MCF 10A (cell line): ENCODE data around the gene PKNOX2. TPM values are rescaled to one million over a fixed set of nuclear protein-coding genes. Genes with fewer than 3 reads are reported as not detected.

ENCODE experiments used
- BruUV-seq: library from RNA; stranded (reverse); fragments of 400-500 nt; replicated peaks from 2 replicates; lab custom pipeline; 2021; lab: Mats Ljungman, UMichigan
- CTCF ChIA-PET: fragments of 300-600 bp; sonication (Branson Sonifier 250); formaldehyde crosslinking; extraction: SDS; loops from one replicate; lab custom pipeline; 2021; ENCODE audit warnings: antibody characterized with exemption, inconsistent platforms; lab: Yijun Ruan, JAX
- POLR2A ChIA-PET: fragments of 300-600, 350-650 bp; sonication (Branson Sonifier 250); formaldehyde crosslinking; extraction: SDS; loops from one replicate; lab custom pipeline; 2020; ENCODE audit warnings: antibody characterized with exemption, inconsistent platforms; lab: Yijun Ruan, JAX
- DNase-seq: peaks from one replicate; pipeline ENCODE4 v3.0.0-alpha.2; 2018; ENCODE audit not compliant: unreplicated experiment
- H3K27ac Mint-ChIP-seq: one replicate; pipeline ENCODE4 v1.8.0; 2022; ENCODE audit warnings: mild to moderate bottlenecking, low read depth, mixed read lengths; ENCODE audit not compliant: unreplicated experiment
- H3K27me3 Mint-ChIP-seq: one replicate; pipeline ENCODE4 v1.8.0; 2022; ENCODE audit warnings: mixed read lengths; ENCODE audit not compliant: insufficient read depth, unreplicated experiment
- H3K36me3 Mint-ChIP-seq: one replicate; pipeline ENCODE4 v1.8.0; 2022; ENCODE audit warnings: mild to moderate bottlenecking, moderate library complexity, mixed read lengths; ENCODE audit not compliant: insufficient read depth, unreplicated experiment
- H3K4me1 Mint-ChIP-seq: one replicate; pipeline ENCODE4 v1.8.0; 2022; ENCODE audit warnings: mixed read lengths; ENCODE audit not compliant: insufficient read depth, unreplicated experiment
- H3K4me3 Mint-ChIP-seq: one replicate; pipeline ENCODE4 v1.8.0; 2022; ENCODE audit warnings: mild to moderate bottlenecking, moderate library complexity, mixed read lengths; ENCODE audit not compliant: unreplicated experiment
- H3K9me3 Mint-ChIP-seq: one replicate; pipeline ENCODE4 v1.8.0; 2022; ENCODE audit warnings: mixed read lengths; ENCODE audit not compliant: unreplicated experiment
- intact Hi-C: fragments of 100-400 bp; cut with micrococcal nuclease; formaldehyde crosslinking; loops from 2 replicates; pipeline ENCODE4 v1.14.1; 2022
- total RNA-seq: library from RNA; stranded (reverse); gene quantifications from 2 replicates; pipeline ENCODE4 v1.2.3, GENCODE V29; 2022
- TF ChIP-seq, protein P1 (sequence below): fragments of 200-600 bp; IDR thresholded peaks from one replicate; pipeline ENCODE4 v1.8.0; 2022; ENCODE audit warnings: antibody characterized with exemption, mild to moderate bottlenecking; ENCODE audit not compliant: unreplicated experiment

PKNOX2 gene
- total RNA-seq, 1 experiment from 2014 or later: not detected

DNA sequence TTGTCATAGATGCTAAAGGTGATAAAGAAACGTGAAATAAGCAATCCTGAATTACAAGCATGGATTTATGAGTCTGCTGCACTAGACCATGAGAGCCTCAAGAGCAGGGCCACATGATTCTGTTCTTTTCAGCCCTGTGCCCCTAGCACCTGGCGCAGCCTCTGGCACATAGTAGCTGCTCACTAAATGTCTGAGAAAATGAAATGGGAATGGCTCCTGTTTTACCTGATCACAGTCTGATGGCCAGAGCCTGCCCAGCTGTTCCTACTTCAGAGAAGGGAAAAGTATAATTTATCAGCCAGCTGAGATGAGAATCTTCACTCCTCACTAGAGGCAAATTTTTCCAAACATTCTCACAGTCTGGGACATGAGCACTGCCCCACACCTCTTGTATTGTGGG, 10.7 kb upstream of the PKNOX2 start:
- TF ChIP-seq, protein P1, sequence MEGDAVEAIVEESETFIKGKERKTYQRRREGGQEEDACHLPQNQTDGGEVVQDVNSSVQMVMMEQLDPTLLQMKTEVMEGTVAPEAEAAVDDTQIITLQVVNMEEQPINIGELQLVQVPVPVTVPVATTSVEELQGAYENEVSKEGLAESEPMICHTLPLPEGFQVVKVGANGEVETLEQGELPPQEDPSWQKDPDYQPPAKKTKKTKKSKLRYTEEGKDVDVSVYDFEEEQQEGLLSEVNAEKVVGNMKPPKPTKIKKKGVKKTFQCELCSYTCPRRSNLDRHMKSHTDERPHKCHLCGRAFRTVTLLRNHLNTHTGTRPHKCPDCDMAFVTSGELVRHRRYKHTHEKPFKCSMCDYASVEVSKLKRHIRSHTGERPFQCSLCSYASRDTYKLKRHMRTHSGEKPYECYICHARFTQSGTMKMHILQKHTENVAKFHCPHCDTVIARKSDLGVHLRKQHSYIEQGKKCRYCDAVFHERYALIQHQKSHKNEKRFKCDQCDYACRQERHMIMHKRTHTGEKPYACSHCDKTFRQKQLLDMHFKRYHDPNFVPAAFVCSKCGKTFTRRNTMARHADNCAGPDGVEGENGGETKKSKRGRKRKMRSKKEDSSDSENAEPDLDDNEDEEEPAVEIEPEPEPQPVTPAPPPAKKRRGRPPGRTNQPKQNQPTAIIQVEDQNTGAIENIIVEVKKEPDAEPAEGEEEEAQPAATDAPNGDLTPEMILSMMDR: no peak
- no peak for DNase-seq
- H3K9me3 Mint-ChIP-seq: no peaks in the 10 kb centered on the region
- no TSS peak for BruUV-seq
- intact Hi-C loops: no loop called here
- CTCF ChIA-PET: interaction anchor here (0.9 to 2.3 kb wide), 3 partner anchors 11 to 197 kb away, joined by 3 to 6 read pairs (median 4); partner anchors contain the start of gene PKNOX2
- H3K36me3 Mint-ChIP-seq: no peaks in the 10 kb centered on the region
- no peak overlapping the region for H3K4me3 Mint-ChIP-seq
- no peaks in the 10 kb centered on the region for H3K27me3 Mint-ChIP-seq
- POLR2A ChIA-PET: no interaction called here
- no peak overlapping the region for H3K27ac Mint-ChIP-seq
- H3K4me1 Mint-ChIP-seq: no peaks in the 10 kb centered on the region

DNA sequence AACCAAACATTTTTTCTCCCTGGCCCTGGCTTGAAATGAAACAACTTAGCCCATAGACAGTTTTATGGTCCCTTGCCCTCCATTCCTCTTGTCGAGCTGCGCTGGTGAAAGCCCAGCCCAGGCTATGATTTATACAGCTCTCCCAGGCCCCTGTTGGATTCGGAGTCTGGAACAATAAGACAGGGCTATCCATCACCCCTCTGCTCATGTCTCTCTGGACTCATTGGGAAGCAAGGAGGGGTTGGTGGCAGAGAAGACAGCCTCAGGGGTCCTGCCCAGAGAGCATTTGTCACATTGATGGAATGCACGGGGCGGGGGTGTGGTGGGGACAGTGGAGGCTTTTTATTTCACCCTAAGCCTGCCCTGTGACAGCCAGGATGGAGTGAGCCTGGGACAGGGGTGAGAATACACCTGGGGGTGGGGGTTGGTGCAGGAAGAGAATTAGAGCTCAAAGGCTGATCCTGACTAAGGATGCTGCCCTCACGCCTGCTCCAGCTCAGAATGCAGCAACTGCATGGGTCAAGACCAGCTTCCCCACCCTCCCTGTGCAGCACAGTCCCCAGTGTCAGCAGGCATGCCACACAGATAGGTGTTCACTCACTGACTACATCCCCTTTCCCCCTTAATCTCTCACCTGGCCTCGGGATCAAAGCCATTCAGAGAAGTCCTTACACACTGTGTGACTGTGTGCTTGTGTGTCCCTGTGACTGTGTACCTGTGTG, 10.0 kb upstream of the PKNOX2 start:
- Mint-ChIP-seq H3K4me3 (no peak overlapping the region), H3K36me3 (no peaks in the 10 kb centered on the region), H3K27me3 (no peaks in the 10 kb centered on the region), H3K9me3 (no peaks in the 10 kb centered on the region), H3K27ac (no peak overlapping the region), H3K4me1 (no peaks in the 10 kb centered on the region)
- TF ChIP-seq, protein P1: no peak
- CTCF ChIA-PET: interaction anchor here (0.6 to 2.3 kb wide), 5 partner anchors 11 to 397 kb away, joined by 3 to 6 read pairs (median 4); partner anchors contain the start of gene PKNOX2
- DNase-seq: no peak
- intact Hi-C loops: no loop called here
- BruUV-seq: no TSS peak
- POLR2A ChIA-PET: no interaction called here

DNA sequence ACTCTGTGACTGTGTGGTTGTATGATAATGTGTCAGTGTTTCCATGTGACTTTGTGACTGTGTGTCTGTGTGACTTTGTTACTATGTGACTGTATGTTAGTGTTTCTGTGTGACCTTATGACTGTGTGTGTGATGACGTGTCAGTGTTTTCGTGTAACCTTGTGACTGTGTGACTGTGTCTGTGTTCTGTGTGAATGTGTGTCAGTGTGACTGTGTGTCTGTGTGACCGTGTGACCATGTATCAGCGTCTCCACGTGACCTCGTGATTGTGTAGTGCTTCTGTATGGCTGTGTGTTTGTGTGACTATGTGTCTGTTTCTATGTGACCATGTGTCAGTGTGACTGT, 9.5 kb upstream of the PKNOX2 start:
- CTCF ChIA-PET: interaction anchor here (0.6 kb wide), 1 partner anchor 397 kb away, joined by 3 read pairs; no protein-coding TSS in a partner anchor

DNA sequence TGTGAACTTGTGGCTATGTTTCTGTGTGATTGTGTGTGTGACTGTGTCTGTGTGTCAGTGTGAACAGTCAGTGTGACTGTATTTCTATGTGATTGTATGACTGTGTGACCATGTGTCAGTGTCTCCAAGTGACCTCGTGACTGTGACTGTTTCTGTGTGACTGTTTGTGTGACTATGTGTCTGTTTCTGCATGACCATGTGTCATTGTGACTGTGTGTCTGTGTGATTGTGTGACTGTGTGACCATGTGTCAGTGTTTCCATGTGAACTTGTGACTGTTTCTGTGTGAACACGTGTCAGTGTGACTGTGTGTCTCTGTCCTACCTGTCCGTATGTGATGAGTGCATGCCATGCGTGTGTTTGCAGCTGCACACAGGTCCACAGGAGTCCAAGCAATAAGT, 8.8 kb upstream of the PKNOX2 start:
- POLR2A ChIA-PET: no interaction called here
- intact Hi-C loops: no loop called here
- Mint-ChIP-seq H3K27me3 (no peaks in the 10 kb centered on the region), H3K9me3 (no peaks in the 10 kb centered on the region), H3K36me3 (no peaks in the 10 kb centered on the region), H3K4me3 (no peak overlapping the region), H3K4me1 (no peaks in the 10 kb centered on the region), H3K27ac (no peak overlapping the region)
- TF ChIP-seq, protein P1: no peak
- no peak for DNase-seq
- BruUV-seq: no TSS peak
- CTCF ChIA-PET: interaction anchor here (0.5 to 14.8 kb wide), 2 partner anchors 181 to 191 kb away, joined by 3 to 192 read pairs; no protein-coding TSS in a partner anchor

More for the DNA sequence above, 9.5 kb upstream of the PKNOX2 start:
- Mint-ChIP-seq H3K4me3 (no peak overlapping the region), H3K4me1 (no peaks in the 10 kb centered on the region), H3K27ac (no peak overlapping the region), H3K36me3 (no peaks in the 10 kb centered on the region), H3K9me3 (no peaks in the 10 kb centered on the region), H3K27me3 (no peaks in the 10 kb centered on the region)
- DNase-seq: no peak
- intact Hi-C loops: no loop called here
- POLR2A ChIA-PET: no interaction called here
- no TSS peak for BruUV-seq
- TF ChIP-seq, protein P1: no peak
